ENCODE measurements around the gene TARS3.

- TF ChIP-seq CTCF (IDR thresholded peaks at IDR 0.05; ENCODE audit: poor library complexity) (no peak), EZH2 (IDR thresholded peaks at IDR 0.05; ENCODE audit: borderline replicate concordance) (no peak), EZH2phosphoT487 (IDR thresholded peaks at IDR 0.05; ENCODE audit: low read depth, severe bottlenecking, unreplicated experiment) (no peak)
These were observed 48.3 kb downstream of the TARS3 start for GRCh38 chr15:101675796-101676582.

Data from hepatocyte (in vitro differentiated cells).